AG09309 (cell line): ENCODE data around the gene ZNF316.

Experiments
- DNase-seq: peaks from one replicate; pipeline ENCODE4 v3.0.0-alpha.2; 2010; ENCODE audit warnings: low read depth
- H3K4me3 ChIP-seq: 2 replicates; pipeline ENCODE4 v1.5.1; 2011; ENCODE audit warnings: mild to moderate bottlenecking, low read depth, low read length, moderate library complexity; ENCODE audit not compliant: control insufficient read depth
- TF ChIP-seq, protein P1 (sequence below): IDR thresholded peaks from 2 replicates; pipeline ENCODE4 v1.5.1; 2011; ENCODE audit warnings: mild to moderate bottlenecking, low read depth, low read length, inconsistent platforms; ENCODE audit not compliant: insufficient read depth, control insufficient read depth; ENCODE audit errors: missing control alignments

The ZNF316 gene

DNA sequence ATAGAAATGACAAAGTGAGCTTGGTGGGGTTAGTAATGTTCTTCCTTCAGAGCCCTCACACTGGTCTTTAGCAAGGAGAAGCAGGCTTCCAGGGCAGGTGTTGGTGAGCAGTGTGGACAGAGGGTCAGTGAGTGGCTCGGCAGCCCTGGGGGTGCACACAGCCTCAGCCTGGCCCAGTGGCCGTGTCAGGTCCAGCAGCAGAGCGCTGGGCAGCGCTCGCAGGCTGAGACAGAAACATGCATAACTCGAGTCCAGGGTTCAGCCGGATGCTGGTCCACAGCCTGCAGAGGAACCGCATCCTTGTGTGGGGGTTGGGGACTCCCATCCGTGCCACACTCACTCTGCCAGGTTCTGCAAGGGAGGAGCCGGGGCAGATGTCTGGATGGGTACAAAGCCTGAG, 32.7 kb upstream of the ZNF316 start:
- TF ChIP-seq, protein P1, sequence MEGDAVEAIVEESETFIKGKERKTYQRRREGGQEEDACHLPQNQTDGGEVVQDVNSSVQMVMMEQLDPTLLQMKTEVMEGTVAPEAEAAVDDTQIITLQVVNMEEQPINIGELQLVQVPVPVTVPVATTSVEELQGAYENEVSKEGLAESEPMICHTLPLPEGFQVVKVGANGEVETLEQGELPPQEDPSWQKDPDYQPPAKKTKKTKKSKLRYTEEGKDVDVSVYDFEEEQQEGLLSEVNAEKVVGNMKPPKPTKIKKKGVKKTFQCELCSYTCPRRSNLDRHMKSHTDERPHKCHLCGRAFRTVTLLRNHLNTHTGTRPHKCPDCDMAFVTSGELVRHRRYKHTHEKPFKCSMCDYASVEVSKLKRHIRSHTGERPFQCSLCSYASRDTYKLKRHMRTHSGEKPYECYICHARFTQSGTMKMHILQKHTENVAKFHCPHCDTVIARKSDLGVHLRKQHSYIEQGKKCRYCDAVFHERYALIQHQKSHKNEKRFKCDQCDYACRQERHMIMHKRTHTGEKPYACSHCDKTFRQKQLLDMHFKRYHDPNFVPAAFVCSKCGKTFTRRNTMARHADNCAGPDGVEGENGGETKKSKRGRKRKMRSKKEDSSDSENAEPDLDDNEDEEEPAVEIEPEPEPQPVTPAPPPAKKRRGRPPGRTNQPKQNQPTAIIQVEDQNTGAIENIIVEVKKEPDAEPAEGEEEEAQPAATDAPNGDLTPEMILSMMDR: no peak
- no peak for DNase-seq
- H3K4me3 ChIP-seq: no peak overlapping the region

GRCh38 chr7:6606866-6607583, 30.1 kb upstream of the ZNF316 start:
- TF ChIP-seq, protein P1: no peak
- H3K4me3 ChIP-seq: no peak overlapping the region
- no peak for DNase-seq

GRCh38 chr7:6607651-6608051, 29.5 kb upstream of the ZNF316 start:
- DNase-seq: no peak
- TF ChIP-seq, protein P1: no peak
- H3K4me3 ChIP-seq: no peak overlapping the region

DNA sequence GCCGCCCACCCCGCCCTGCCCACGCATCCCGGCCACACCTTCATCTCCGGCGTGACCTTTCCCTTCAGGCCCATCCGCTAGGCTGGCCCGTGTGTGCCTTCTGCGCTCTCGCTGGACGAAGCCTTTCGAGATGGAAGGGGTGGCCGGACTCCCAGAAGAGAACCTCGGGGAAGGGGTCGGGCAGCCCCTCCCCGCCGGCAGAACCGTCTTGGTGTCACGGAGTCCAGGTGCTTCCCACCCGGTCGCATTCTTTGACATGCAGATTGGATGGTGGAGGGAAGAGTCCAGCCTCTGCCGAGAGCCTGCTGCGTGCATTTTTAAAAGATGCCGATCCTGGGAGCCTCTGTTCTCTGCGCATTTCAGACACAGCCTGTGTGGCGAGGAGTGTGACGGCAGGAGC, 29.0 kb upstream of the ZNF316 start:
- TF ChIP-seq, protein P1: no peak

DNA sequence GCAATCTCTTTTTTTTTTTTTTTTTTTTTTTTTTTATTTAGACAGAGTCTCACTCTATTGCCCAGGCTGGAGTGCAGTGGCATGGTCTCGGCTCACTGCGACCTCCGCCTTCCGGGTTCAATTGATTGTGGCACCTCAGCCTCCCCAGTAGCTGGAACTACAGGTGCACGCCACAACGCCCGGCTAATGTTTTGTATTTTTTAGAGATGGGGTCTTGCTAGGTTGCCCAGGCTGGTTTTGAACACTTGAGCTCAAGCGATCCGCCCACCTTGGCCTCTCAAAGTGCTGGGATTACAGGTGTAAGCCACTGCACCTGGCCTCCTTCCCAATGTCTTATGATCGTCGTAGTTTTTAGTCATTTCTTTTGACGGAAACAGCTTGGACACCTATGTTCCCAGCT, 28.3 kb upstream of the ZNF316 start:
- TF ChIP-seq, protein P1: no peak
- DNase-seq: no peak
- no peak overlapping the region for H3K4me3 ChIP-seq

More for the DNA sequence above, 29.0 kb upstream of the ZNF316 start:
- no peak for DNase-seq
- H3K4me3 ChIP-seq: no peak overlapping the region

- no peak for DNase-seq
- TF ChIP-seq, protein P1: no peak
- H3K4me3 ChIP-seq: no peak overlapping the region
These were observed 24.3 kb upstream of the ZNF316 start for GRCh38 chr7:6612819-6613218.

DNA sequence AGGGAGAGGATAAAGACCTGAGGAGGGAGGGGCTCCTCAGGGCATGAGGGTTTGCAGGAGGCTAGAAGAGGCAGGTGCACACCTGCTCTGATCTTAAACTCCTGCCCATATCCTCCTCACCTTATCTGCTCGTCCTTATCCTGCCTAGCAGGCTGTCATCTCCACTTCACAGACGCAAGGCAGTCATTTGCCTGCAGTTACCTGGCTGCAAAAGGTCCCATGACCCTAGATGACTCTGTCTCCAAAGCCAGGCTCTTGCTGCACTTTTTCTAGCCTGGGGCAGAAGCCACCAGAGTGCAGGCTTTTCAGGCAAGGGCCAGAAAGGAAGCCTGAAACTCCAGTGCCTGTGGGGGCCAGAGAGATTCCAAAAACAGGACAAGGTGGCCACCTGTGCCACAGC, 23.4 kb upstream of the ZNF316 start:
- no peak for DNase-seq
- H3K4me3 ChIP-seq: no peak overlapping the region
- TF ChIP-seq, protein P1: no peak
